Common myeloid progenitor, CD34-positive (primary cell): ENCODE data around the gene NPAS1.
"Not testable (repeated sequence)": the region's sequence is repeated elsewhere in the genome, so short reads cannot be mapped to it uniquely, and the experiment has no call there.

ENCODE experiments used
- CTCF ChIA-PET: fragments of 350-600 bp; sonication (Branson Sonifier 250); formaldehyde crosslinking; loops from one replicate; lab custom pipeline; 2021; ENCODE audit warnings: antibody characterized with exemption; lab: Charles Lee
- POLR2A ChIA-PET: fragments of 350-600 bp; sonication (Branson Sonifier 250); formaldehyde crosslinking; loops from one replicate; lab custom pipeline; 2021; ENCODE audit warnings: antibody characterized with exemption; lab: Charles Lee
- DNase-seq, 3 donors: peaks; one replicate each; pipeline versions ENCODE4 v3.0.0 to v3.0.0-alpha.2; 2013
- H3K27ac ChIP-seq, 2 experiments: 1 replicate in 1 of 2; 2 replicates in 1 of 2; pipeline ENCODE4 v1.7.0; 2013; ENCODE audit warnings: inconsistent platforms in 2 of 2, low read length in 2 of 2, mild to moderate bottlenecking in 2 of 2, low read depth in 1 of 2, moderate library complexity in 1 of 2; ENCODE audit not compliant: severe bottlenecking in 2 of 2, insufficient read depth in 1 of 2, poor library complexity in 1 of 2
- H3K27me3 ChIP-seq, 5 experiments: replicated peaks in 2 of 5; 1 replicate in 3 of 5; 2 replicates in 2 of 5; pipeline versions ENCODE4 v1.6.1 to v1.7.0; 2013; ENCODE audit warnings: low read length in 4 of 5, mild to moderate bottlenecking in 2 of 5, moderate library complexity in 2 of 5, inconsistent platforms in 1 of 5; ENCODE audit not compliant: insufficient read depth in 5 of 5, control insufficient read depth in 4 of 5
- H3K36me3 ChIP-seq, 4 experiments: 1 replicate in 2 of 4; 2 replicates in 2 of 4; pipeline versions ENCODE4 v1.6.1 to v1.7.0; 2013; ENCODE audit warnings: low read length in 3 of 4, control low read depth in 1 of 4, mild to moderate bottlenecking in 1 of 4; ENCODE audit not compliant: control insufficient read depth in 4 of 4, insufficient read depth in 4 of 4
- H3K4me1 ChIP-seq, 4 experiments: 1 replicate in 3 of 4; 2 replicates in 1 of 4; pipeline versions ENCODE4 v1.6.1 to v1.7.1; 2013; ENCODE audit warnings: low read length in 3 of 4, mild to moderate bottlenecking in 3 of 4, control low read depth in 1 of 4, inconsistent platforms in 1 of 4, moderate library complexity in 1 of 4; ENCODE audit not compliant: control insufficient read depth in 4 of 4, insufficient read depth in 4 of 4; ENCODE audit errors: control extremely low read depth in 1 of 4
- H3K4me3 ChIP-seq, 7 experiments: 1 replicate in 4 of 7; 2 replicates in 3 of 7; pipeline versions ENCODE4 v1.5.1 to v1.7.0; 2013; ENCODE audit warnings: mild to moderate bottlenecking in 7 of 7, low read length in 6 of 7, moderate library complexity in 6 of 7, inconsistent platforms in 2 of 7, low read depth in 2 of 7, control low read depth in 1 of 7; ENCODE audit not compliant: insufficient read depth in 4 of 7, control insufficient read depth in 1 of 7; ENCODE audit errors: extremely low read depth in 1 of 7
- H3K9me3 ChIP-seq, 5 experiments: 1 replicate in 4 of 5; 2 replicates in 1 of 5; pipeline versions ENCODE4 v1.6.1 to v1.7.1; 2013; ENCODE audit warnings: low read length in 4 of 5, mild to moderate bottlenecking in 2 of 5, inconsistent platforms in 1 of 5, low read depth in 1 of 5, moderate library complexity in 1 of 5; ENCODE audit not compliant: control insufficient read depth in 4 of 5, insufficient read depth in 2 of 5; ENCODE audit errors: control extremely low read depth in 1 of 5
- WGBS: methylation state at CpG from one replicate; pipeline ENCODE4 v1.1.5; 2013; ENCODE audit not compliant: insufficient coverage; 5-methylcytosine and 5-hydroxymethylcytosine counted together

The NPAS1 gene

GRCh38 chr19:47050562-47050961 is 30.9 kb downstream of the NPAS1 start:
- H3K27me3 ChIP-seq, POLR2A ChIA-PET, H3K27ac ChIP-seq, DNase-seq, H3K4me1 ChIP-seq, H3K9me3 ChIP-seq, CTCF ChIA-PET, H3K36me3 ChIP-seq, H3K4me3 ChIP-seq: not testable (repeated sequence)
- no CpG with 5 or more reads among the region's 3 CpGs for WGBS

DNA sequence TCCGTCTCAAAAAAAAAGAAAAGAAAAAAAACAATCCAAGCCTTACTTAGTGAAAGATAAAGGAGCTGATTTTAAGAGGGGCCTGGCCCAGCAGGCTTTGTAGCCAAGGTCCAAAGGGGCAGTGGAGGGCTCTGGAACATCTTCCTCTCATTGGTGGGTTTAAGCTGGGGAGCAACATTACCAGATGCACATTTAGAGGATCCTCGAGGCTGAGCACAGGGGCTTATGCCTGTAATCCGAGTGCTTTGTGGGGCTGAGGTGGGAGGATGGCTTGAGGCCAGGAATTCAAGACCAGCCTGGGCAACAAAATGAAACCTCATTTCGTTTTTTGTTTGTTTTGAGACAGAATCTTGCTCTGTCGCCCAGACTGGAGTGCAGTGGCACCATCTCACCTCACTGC is 36.8 kb downstream of the NPAS1 start:
- H3K27me3 ChIP-seq = no peaks in the 10 kb centered on the region
- CTCF ChIA-PET = no interaction called here
- no peak for DNase-seq
- H3K27ac ChIP-seq = no peak overlapping the region
- H3K4me1 ChIP-seq = no peaks in the 10 kb centered on the region
- no peaks in the 10 kb centered on the region for H3K9me3 ChIP-seq
- POLR2A ChIA-PET = interaction anchor here (0.6 kb wide), 1 partner anchor 8 kb away, joined by 4 read pairs; no protein-coding TSS in a partner anchor
- WGBS = 72% methylated on average over 3 of the region's 5 CpGs
- no peaks in the 10 kb centered on the region for H3K36me3 ChIP-seq
- H3K4me3 ChIP-seq = no peak overlapping the region

DNA sequence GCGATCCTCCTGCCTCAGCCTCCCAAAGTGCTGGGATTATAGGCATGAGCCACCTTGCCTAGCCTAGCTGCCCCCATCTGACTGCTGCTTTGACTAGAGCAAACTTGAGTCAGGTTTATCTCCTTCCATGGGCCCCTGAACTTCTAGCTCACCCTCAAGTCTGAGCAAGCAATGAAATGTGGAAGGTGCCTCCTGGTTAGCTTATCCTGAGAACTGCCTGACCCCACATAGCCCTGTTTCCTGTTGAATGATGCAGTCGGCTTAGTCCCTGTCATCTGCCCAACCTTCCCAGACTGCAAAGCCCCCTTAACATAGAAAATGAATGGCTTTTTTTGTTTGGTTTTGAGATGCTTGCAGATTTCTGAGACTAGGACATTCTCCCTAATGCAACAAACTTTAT is 37.7 kb downstream of the NPAS1 start:
- ChIA-PET CTCF (interaction anchor here (1.4 kb wide), 1 partner anchor 22 kb away, joined by 3 read pairs; no protein-coding TSS in a partner anchor), POLR2A (no interaction called here)
- Histone ChIP-seq H3K4me3 (no peak overlapping the region), H3K36me3 (no peaks in the 10 kb centered on the region), H3K27ac (no peak overlapping the region), H3K9me3 (no peaks in the 10 kb centered on the region), H3K4me1 (no peaks in the 10 kb centered on the region), H3K27me3 (no peaks in the 10 kb centered on the region)
- no peak for DNase-seq
- 100% methylated on average over 1 of the region's 2 CpGs for WGBS

DNA sequence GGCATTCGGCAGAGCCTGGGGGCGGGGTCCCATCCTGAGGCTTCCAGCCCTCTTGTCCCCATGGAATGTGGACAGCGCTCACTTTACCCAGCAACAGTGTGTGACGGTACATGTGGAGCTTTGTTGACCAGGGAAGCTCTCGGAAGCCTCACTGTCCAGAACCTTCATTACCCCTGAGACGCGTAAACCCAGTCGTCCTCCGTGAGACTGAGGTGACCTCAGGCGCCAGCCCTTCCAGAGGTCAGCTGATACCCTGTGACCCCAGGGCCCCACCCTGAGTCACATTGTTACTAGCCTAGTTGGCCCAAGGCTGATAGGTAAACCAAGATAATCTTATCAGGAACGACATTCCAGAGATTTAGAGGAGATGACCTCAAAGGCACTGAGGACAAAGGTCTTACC is 39.0 kb downstream of the NPAS1 start:
- CTCF ChIA-PET = interaction anchor here (1.9 kb wide), 1 partner anchor 13 kb away, joined by 5 read pairs; no protein-coding TSS in a partner anchor
- no peak overlapping the region for H3K27ac ChIP-seq
- WGBS = 98% methylated on average over 11 of the region's 11 CpGs
- no peaks in the 10 kb centered on the region for H3K27me3 ChIP-seq
- H3K4me1 ChIP-seq = no peaks in the 10 kb centered on the region
- H3K4me3 ChIP-seq = no peak overlapping the region
- peaks cover 0 to 2% (median 0%) of the 10 kb centered on the region in 4 experiments for H3K36me3 ChIP-seq
- H3K9me3 ChIP-seq = no peaks in the 10 kb centered on the region
- POLR2A ChIA-PET = no interaction called here
- no peak for DNase-seq

DNA sequence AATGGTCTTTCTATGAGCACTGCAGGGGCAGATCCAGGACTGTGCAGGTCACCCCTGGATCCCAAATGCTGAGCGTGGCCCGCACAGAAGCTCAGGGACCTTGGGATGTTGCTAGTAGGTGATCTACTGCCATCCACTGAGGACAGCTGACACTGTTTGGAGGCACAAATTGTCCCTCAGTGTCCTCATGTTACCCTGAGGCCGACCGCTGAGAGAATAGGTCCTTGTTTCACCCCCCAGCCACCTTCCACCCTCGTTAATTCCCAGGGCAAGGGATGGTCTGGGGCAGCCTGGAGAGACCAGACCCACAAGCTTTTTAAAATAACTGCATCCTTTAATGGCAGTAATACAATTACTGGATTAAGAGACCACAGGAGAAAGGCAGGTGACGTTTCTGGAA is 44.2 kb downstream of the NPAS1 start:
- Histone ChIP-seq H3K9me3 (no peaks in the 10 kb centered on the region), H3K4me1 (peaks cover 0 to 3% (median 0%) of the 10 kb centered on the region in 4 experiments), H3K27ac (no peak overlapping the region), H3K4me3 (no peak overlapping the region), H3K27me3 (no peaks in the 10 kb centered on the region), H3K36me3 (peaks cover 5 to 50% (median 32%) of the 10 kb centered on the region in 4 experiments)
- WGBS = 95% methylated on average over 5 of the region's 6 CpGs
- ChIA-PET POLR2A (no interaction called here), CTCF (interaction anchor here (1.2 to 1.4 kb wide), 2 partner anchors 55 to 67 kb away, joined by 3 read pairs; partner anchors contain the start of gene SAE1)
- DNase-seq = no peak

- Histone ChIP-seq H3K4me3 (no peak overlapping the region), H3K4me1 (peaks cover 0 to 3% (median 0%) of the 10 kb centered on the region in 4 experiments), H3K27me3 (no peaks in the 10 kb centered on the region), H3K27ac (no peak overlapping the region), H3K36me3 (peaks cover 10 to 64% (median 44%) of the 10 kb centered on the region in 4 experiments), H3K9me3 (no peaks in the 10 kb centered on the region)
- DNase-seq = no peak
- POLR2A ChIA-PET = no interaction called here
- CTCF ChIA-PET = no interaction called here
- WGBS = 96% methylated on average over 11 of the region's 11 CpGs
Measured at GRCh38 chr19:47065242-47065641, 45.6 kb downstream of the NPAS1 start.

DNA sequence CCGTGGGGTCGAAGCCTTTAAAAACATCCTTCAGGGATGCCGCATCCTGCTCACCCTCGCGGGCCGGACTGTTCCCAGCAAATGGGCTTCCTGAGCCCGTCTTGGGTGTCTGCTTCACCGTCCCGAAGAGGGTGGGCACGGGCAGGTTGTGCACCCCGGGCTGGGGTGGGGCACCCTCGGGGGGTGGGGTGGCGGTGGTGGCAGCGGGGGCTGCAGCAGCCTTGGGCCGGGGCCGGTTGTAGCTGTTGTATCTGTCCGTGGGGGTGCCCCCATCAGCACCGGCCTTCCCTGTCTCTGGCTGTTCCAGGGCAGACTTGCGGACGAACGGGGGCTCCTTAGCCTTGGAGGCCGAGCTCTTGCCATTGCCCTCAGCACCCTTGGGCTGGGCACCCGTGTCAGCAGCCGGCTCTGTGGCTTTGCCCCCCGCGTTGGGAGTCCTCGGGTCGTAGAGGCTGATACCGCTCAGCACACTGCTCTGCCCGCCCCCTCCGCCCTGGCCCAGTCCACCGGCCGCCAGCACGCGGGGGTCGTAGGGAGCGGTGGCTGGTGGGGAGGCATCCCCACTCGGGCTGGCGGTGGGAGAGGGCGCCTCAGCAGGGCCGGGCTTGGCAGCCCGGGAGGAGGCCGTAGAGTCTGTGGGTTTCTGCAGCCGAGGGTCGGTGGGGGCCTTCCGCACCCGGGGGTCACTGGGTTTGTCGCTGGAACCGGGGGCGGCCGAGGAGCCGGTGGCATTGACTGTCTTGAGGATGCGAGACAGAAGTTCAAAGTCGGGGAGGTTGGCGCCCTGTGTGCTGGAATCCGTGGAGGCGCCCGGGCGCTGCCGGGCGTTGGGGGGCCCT is 47.0 kb downstream of the NPAS1 start:
- CTCF ChIA-PET = no interaction called here
- no peaks in the 10 kb centered on the region for H3K9me3 ChIP-seq

More for the DNA sequence above, 47.0 kb downstream of the NPAS1 start:
- H3K36me3 ChIP-seq = peaks cover 12 to 77% (median 56%) of the 10 kb centered on the region in 4 experiments
- 97% methylated on average over 57 of the region's 61 CpGs for WGBS
- peaks cover 0 to 3% (median 0%) of the 10 kb centered on the region in 4 experiments for H3K4me1 ChIP-seq
- no peak overlapping the region for H3K4me3 ChIP-seq
- H3K27me3 ChIP-seq = no peaks in the 10 kb centered on the region
- POLR2A ChIA-PET = no interaction called here
- no peak for DNase-seq
- H3K27ac ChIP-seq = no peak overlapping the region
